ENCODE results near the gene HIGD1B.

DNA sequence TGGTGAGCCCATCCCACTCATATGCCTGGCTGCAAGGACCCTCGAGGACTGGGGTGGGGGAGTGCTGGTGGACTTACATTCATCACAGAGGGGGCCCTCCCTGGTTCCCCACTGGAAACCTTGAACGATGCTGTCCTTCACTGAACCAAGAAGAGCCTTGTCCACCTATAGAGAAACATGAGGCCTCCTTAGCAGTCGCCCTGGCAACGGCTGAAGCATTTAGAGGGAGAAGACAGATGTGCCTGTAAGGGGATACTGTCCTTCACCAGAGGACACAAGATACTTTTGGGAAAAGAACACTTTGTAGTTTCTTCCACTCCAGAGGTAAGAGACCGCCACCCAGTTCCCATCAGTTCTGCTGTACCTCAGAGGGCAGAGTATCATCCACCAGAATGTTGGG, 6.5 kb downstream of the HIGD1B start:
- TF ChIP-seq POLR2A (IDR thresholded peaks at IDR 0.05; ENCODE audit: low read depth, low read length) (no peak), MAZ (IDR thresholded peaks at IDR 0.05; ENCODE audit: borderline replicate concordance, low read depth, low read length) (no peak), RAD21 (IDR thresholded peaks at IDR 0.05; ENCODE audit: low read length) (no peak)
- TF ChIP-seq, protein P1, sequence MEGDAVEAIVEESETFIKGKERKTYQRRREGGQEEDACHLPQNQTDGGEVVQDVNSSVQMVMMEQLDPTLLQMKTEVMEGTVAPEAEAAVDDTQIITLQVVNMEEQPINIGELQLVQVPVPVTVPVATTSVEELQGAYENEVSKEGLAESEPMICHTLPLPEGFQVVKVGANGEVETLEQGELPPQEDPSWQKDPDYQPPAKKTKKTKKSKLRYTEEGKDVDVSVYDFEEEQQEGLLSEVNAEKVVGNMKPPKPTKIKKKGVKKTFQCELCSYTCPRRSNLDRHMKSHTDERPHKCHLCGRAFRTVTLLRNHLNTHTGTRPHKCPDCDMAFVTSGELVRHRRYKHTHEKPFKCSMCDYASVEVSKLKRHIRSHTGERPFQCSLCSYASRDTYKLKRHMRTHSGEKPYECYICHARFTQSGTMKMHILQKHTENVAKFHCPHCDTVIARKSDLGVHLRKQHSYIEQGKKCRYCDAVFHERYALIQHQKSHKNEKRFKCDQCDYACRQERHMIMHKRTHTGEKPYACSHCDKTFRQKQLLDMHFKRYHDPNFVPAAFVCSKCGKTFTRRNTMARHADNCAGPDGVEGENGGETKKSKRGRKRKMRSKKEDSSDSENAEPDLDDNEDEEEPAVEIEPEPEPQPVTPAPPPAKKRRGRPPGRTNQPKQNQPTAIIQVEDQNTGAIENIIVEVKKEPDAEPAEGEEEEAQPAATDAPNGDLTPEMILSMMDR (conservative IDR thresholded peaks at IDR 0.05; ENCODE audit: low read depth, low read length) = no peak

Data from IMR-90 (cell line).